ENCODE data around the gene ILK.
A peak's percentile ranks its signal among the peaks of the same experiment; 100 is the strongest.

ILK gene

GRCh38 chr11:6606471-6607189, 3.1 kb downstream of the ILK start:
- peak; percentile 53 to 62 for DNase-seq (ENCODE audit: low read depth in 2 of 2)

DNA sequence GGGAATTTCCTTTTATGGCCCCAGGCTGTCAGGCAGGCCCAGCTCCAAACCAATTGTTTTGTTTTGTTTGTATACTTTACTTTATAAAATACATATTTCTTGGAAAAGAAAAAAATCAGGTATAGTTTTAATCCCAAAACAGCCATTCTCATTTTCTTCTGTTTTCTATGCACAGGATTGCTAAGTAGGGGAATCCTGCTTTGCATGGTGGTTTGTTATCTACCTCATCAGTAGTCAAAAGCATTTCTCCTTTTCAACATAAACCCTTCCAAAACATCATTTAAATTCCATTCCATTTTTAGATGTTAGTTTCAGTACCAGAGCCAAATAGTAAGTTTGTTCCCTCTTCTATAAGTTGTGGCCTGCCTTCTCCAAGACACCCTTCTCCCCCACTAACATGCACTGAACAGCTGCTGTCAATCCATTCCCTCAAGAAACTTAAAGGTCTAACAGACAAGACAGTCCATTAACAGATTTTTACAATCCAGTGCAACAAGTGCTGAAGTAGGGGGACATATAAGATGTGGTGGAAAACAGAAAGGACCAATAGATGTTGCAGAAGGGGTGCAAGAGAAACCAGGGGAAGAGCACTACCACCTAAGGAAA, 3.7 kb downstream of the ILK start:
- no peak for DNase-seq (ENCODE audit: low read depth in 2 of 2)

DNA sequence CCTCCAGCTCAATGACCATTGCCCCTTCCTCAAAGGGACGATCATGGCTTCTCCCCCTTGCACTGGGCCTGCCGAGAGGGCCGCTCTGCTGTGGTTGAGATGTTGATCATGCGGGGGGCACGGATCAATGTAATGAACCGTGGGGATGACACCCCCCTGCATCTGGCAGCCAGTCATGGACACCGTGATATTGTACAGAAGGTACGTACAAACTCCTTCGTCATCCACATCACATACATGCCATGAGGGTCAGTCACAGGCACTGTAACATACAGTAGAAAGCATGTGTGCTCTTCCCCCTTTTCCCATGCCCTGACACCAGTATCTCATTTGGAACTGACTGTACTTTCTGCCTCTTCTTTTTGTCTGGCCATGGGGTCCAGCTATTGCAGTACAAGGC, 4.4 kb downstream of the ILK start:
- DNase-seq (ENCODE audit: low read depth in 2 of 2) = no peak

DNA sequence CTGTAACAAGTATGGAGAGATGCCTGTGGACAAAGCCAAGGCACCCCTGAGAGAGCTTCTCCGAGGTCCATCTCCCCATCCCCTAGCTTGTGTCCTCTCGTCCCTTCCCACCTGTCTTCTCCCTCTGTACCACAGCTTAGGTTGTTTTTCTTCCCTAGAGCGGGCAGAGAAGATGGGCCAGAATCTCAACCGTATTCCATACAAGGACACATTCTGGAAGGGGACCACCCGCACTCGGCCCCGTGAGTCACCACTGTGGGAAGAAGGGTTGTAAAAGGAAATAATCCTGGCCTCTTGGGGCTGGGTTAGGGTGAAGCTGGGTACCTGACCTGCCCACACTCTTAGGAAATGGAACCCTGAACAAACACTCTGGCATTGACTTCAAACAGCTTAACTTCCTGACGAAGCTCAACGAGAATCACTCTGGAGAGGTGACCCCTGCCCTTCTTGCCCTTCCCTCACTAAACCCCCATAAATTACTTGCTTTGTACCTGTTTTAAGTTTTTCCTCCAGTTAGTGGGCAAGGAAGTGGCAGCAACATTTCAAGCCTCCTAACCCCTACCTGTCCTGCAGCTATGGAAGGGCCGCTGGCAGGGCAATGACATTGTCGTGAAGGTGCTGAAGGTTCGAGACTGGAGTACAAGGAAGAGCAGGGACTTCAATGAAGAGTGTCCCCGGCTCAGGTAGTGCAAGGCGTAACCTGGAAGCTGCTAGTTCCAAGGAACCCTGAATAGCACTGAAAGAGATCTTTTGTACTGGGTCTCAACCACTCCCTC, 5.3 kb downstream of the ILK start:
- DNase-seq (ENCODE audit: low read depth in 2 of 2) = no peak

GRCh38 chr11:6609502-6610015, 6.0 kb downstream of the ILK start:
- DNase-seq (ENCODE audit: low read depth in 2 of 2) = no peak

GRCh38 chr11:6610591-6610990, 7.0 kb downstream of the ILK start:
- DNase-seq (ENCODE audit: low read depth in 2 of 2) = no peak

DNA sequence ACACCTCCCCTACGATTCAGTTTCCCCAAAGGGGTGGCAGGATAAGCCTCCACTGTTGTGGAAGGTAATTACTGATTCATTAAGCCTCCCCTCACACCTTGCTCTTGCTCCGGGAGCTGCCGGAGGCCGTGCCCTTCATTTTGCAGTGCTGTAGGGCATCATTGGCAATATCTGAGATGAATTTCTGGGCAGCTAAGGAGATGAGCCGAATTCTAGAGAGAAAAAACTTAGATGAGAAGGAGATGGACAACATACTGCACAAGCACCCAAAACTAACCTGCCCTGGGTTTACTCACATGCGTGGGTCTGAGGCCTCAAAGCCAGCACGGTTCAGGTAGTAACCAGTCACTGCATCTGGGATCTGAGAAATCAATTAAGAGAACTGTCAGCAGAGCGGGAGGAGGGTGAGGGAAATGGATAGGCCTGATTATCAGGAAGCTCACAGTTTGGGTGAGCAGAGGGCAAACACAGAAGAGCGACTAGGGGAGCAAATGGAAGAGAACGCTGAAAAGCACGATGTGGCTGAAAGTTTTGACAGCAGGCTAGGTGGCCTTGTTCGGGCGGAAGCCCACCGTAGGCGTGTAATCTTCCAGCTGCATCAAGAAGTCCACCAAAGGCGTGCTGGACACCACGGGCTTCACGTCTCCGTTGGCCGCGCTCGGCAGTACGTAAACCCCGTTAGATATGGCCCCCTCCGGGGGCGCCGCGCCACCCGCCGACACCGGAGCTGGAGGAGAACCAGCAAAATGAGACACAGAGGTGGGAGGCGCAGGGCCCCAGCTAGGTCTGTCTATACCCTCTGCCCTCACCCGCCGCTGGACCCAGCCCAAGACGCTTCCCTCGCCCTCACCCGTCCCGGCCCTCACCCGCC, 7.8 kb downstream of the ILK start:
- DNase-seq (ENCODE audit: low read depth in 2 of 2) = no peak

GRCh38 chr11:6611963-6612212, 8.3 kb downstream of the ILK start:
- no peak for DNase-seq (ENCODE audit: low read depth in 2 of 2)

DNA sequence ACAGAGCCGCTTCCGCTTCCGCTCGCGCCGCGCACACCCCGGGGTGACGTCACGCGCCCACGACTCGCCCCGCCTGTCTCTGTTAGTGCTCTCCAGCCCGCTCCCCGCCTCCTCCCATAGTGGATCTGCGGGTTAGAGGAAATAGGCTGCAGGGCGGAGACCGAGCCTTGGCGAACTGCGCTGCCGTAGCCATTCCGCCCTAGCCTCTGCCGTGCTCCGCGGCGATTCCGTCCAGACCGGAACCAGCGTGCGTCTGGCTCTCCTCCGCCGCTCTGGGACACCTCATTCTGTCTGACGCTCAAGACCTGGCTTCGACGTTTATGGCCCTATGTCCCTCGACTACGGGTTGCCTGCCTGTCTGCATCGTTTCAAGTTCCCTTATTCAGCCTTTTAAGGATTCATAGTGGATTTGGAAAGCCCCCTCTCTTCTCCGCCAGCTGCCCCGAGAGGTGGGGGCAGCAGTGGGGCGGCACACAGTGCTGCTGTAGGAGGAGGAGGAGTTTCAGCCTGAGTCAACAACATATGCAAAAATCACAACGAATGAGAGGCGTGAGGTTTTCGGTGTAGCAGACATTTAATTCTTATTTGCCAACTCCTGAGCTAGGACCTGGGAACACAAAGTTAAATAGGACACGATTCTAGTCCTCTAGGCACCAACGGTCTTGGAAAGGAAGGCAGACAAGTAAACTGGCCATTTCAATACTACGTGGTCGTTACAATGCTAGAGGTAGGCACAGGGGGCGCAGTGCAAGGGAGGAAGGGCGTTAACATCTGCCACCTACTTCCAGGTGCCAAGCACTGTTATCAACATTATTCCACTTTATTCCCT, 8.9 kb downstream of the ILK start, which contains the start of gene TAF10:
Gene TAF10 (minus strand): TSS at position 4 of the 829 bp plus-strand sequence. CDS start 27 bp downstream, outside the sequence.
- peak; percentile 95 for DNase-seq (ENCODE audit: low read depth in 2 of 2)

GRCh38 chr11:6613496-6613895, 9.9 kb downstream of the ILK start:
- no peak for DNase-seq (ENCODE audit: low read depth in 2 of 2)

DNA sequence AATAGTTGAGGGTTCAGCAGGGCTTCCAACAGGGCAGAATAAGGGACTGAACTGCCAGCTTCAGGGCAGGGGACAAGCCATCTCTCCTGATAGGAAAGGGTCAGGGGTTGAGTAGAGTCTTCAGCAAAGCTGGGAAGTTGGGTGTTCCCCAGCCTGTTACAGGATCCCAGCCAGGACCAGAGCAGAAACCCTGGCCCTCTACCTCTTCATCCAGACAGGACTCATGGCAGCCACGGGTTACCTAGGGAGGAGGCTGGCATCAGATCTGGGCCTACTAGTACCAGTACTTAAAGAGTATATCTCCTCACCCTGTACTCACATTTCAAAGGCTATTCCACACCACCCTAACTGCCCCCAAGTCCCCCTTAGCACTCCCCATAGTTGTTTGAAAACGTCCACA, 10.9 kb downstream of the ILK start:
- no peak for DNase-seq (ENCODE audit: low read depth in 2 of 2)

DNA sequence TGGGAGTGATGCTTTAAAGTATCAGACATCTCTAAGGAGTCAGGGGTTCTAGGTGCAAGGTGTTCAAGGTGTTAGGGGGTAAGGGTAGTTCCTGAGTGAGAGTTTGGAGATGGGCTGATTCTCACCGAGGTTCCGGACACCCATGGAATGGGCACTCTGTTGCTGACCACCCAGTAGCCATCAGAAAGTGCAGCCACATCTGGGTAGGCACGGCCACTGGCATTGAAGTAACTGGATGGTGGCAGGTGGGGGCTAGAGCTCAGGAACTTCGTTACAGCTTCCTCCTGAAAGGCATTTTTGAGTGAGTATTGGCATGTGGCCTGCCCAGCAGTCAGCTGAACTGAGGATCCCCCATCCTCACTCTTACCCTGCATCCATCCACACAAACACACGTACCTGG, 11.5 kb downstream of the ILK start:
- no peak for DNase-seq (ENCODE audit: low read depth in 2 of 2)

- DNase-seq (ENCODE audit: low read depth in 2 of 2) = no peak
Measured at GRCh38 chr11:6615882-6616585, 12.5 kb downstream of the ILK start.

- DNase-seq (ENCODE audit: low read depth in 2 of 2) = no peak
Measured at GRCh38 chr11:6616596-6617250, 13.1 kb downstream of the ILK start.

DNA sequence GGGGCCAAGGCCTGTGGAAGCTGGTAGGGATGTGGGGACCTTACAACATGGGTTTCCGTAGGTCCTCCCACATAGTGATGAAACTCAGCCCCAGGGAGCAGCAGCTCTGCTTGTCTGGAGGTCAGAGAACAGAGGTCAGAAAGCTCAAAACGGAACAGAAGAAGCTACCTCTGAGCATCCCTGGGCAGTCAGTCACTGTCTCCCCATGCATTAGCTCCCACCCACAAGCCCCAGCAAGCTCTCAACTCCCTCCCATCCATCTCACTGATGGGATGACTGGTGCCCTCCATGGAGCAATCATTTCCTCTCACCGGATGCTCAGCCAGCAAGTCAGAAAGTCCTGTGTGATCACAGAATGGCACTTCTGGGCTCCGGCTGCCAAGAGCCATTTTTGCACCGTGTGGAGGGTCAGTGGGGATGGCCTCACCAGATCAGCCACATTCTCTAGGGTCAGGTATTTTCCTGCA, 13.8 kb downstream of the ILK start:
- no peak for DNase-seq (ENCODE audit: low read depth in 2 of 2)

- DNase-seq (ENCODE audit: low read depth in 2 of 2) = peak in 1 of 2 donors; percentile 32
Measured at GRCh38 chr11:6618117-6619003, 14.8 kb downstream of the ILK start.

DNA sequence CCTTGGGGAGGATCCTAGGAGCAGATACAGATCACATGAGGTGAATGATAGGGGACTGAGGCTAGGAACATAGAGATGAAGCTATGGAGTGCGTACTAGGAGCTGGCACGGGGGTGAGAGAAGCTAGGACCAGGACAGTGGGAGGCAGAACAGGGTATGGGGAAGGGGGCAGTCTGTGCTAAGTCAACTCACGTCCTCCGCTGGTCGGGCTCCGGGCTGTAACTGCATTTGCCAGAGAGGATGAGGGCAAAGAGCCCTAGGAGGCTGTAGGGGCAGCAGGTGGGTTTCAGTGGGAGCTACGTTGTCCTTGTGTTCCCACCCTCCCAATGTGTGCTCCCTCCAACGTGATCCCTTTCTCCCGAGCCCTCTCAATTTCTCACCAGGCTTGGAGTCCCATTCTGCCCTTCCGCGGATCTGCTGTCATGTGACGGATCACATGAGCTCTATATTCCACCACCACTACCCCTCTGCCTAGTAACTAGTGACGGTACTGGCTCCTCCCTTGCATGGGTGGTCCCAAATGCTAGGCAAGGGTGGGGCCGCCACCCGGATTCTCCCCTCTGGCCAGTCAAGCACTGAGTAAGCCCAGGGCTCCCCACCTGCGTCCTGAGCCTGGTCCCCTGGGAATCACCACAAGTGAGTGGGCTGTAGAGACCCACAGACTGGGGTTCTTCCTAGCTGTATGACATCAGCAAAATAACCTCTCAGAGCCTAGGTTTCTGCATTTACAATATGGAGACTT, 15.6 kb downstream of the ILK start, which contains the start of gene TPP1:
Gene TPP1 (minus strand): TSS at position 419 of the 742 bp plus-strand sequence. CDS start 22 bp downstream, at position 397.
- DNase-seq (ENCODE audit: low read depth in 2 of 2) = peak; percentile 78 to 83

- DNase-seq (ENCODE audit: low read depth in 2 of 2) = no peak
Measured at GRCh38 chr11:6620636-6621035, 17.1 kb downstream of the ILK start.

All from stimulated activated CD8-positive, alpha-beta memory T cell treated with anti-CD3 and anti-CD28 coated beads, Interleukin-2, amount 100 ng/mL, for 48 hours (primary cell).